Measurements from ENCODE around the gene OR8D2. TPM values are rescaled to one million over a fixed set of nuclear protein-coding genes. Genes with fewer than 3 reads are reported as not detected.

Gene OR8D2
- total and polyA plus RNA-seq, 2 of the 4 experiments (the other 2 are of a cell fraction) = not detected

GRCh38 chr11:124285610-124286344 is 34.2 kb downstream of the OR8D2 start:
- TF ChIP-seq POLR2A (IDR thresholded peaks at IDR 0.05; ENCODE audit: low read depth, low read length) (no peak), CEBPB (IDR thresholded peaks at IDR 0.05; ENCODE audit: low read depth, low read length) (peak; percentile 83), RFX5 (IDR thresholded peaks at IDR 0.05; ENCODE audit: low read depth, low read length) (no peak), MXI1 (IDR thresholded peaks at IDR 0.05; ENCODE audit: borderline replicate concordance, low read depth, low read length) (no peak), MAZ (IDR thresholded peaks at IDR 0.05; ENCODE audit: borderline replicate concordance, low read depth, low read length) (no peak)
- TF ChIP-seq, protein P1, sequence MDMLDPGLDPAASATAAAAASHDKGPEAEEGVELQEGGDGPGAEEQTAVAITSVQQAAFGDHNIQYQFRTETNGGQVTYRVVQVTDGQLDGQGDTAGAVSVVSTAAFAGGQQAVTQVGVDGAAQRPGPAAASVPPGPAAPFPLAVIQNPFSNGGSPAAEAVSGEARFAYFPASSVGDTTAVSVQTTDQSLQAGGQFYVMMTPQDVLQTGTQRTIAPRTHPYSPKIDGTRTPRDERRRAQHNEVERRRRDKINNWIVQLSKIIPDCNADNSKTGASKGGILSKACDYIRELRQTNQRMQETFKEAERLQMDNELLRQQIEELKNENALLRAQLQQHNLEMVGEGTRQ (IDR thresholded peaks at IDR 0.05; ENCODE audit: low read depth, low read length) = no peak
- ChIA-PET POLR2A (ENCODE audit: unreplicated experiment) (no interaction called here), CTCF (no interaction called here)
- H4K20me1 ChIP-seq (ENCODE audit: insufficient read depth, low read length) = no peaks in the 10 kb centered on the region
- intact Hi-C loops (cut with micrococcal nuclease) (loop anchor here (5.0 kb wide), 1 partner anchor 117 kb away; no protein-coding TSS in a partner anchor), in situ Hi-C loops (cut with MboI; ENCODE audit: low sequenced_read_pairs) (no loop called here), dilution Hi-C loops (cut with HindIII; ENCODE audit: low sequenced_read_pairs, unreplicated experiment) (no loop called here)
- H3K9ac ChIP-seq (ENCODE audit: low read depth, low read length) = no peak overlapping the region
- no peak overlapping the region for H2AK9ac ChIP-seq (replicated peaks; ENCODE audit: low read depth, low read length, poor library complexity)
- H3K27ac ChIP-seq (ENCODE audit: insufficient read depth, low read length) = no peak overlapping the region
- no peak overlapping the region for H4K91ac ChIP-seq (ENCODE audit: insufficient read depth, low read depth, low read length)
- H2BK120ac ChIP-seq (ENCODE audit: low read depth, low read length) = peak overlapping the region; percentile 17; the same call in 1 of the 2 replicates
- H3K56ac ChIP-seq (ENCODE audit: extremely low read depth, insufficient read depth, low read length) = no peak overlapping the region
- H3K9me3 ChIP-seq (ENCODE audit: control insufficient read depth, insufficient read depth, low read length) = peaks cover 2% of the 10 kb centered on the region; the same call in 1 of the 2 replicates
- H3K4me1 ChIP-seq (ENCODE audit: control insufficient read depth, insufficient read depth, low read length) = no peaks in the 10 kb centered on the region
- no peak overlapping the region for H2BK15ac ChIP-seq (ENCODE audit: low read depth, low read length)
- no TSS peak for BruUV-seq (replicated peaks)
- H2BK5ac ChIP-seq (ENCODE audit: low read depth, low read length, poor library complexity, severe bottlenecking) = peak overlapping the region; percentile 98
- no peak overlapping the region for H2AK5ac ChIP-seq (ENCODE audit: low read depth, low read length)
- no peak overlapping the region for H3K4ac ChIP-seq (ENCODE audit: low read depth, low read length)
- H3K9me1 ChIP-seq (ENCODE audit: insufficient read depth, low read length) = no peaks in the 10 kb centered on the region
- H4K8ac ChIP-seq (ENCODE audit: low read depth in 2 of 2, low read length in 2 of 2) = no peak overlapping the region
- no peak overlapping the region for H3K23ac ChIP-seq (ENCODE audit: low read depth, low read length)
- H2AFZ ChIP-seq (replicated peaks; ENCODE audit: low read length, poor library complexity) = no peak overlapping the region
- no peak overlapping the region for H3K4me3 ChIP-seq (ENCODE audit: insufficient read depth, low read depth, low read length)
- no peaks in the 10 kb centered on the region for H3K27me3 ChIP-seq (ENCODE audit: control insufficient read depth, insufficient read depth, low read length)
- H2BK20ac ChIP-seq (ENCODE audit: low read depth, low read length) = no peak overlapping the region
- H3K4me2 ChIP-seq (ENCODE audit: low read depth, low read length) = peak overlapping the region; percentile 8; the same call in 1 of the 2 replicates
- H3K14ac ChIP-seq (replicated peaks; ENCODE audit: low read depth, low read length) = no peak overlapping the region
- H3K18ac ChIP-seq (ENCODE audit: low read depth, low read length) = no peak overlapping the region
- DNase-seq = peak; percentile 75
- H3K79me1 ChIP-seq (ENCODE audit: low read depth in 1 of 2, low read length in 2 of 2) = no peaks in the 10 kb centered on the region
- WGBS, 2 experiments (ENCODE audit: extremely low coverage in 2 of 2, insufficient read length in 1 of 2) = 0% methylated on average over 1 of the region's 3 CpGs; no CpG with 5 or more reads in 1 of the 2 experiments
- no peak overlapping the region for H4K5ac ChIP-seq (ENCODE audit: low read depth, low read length)
- peak; percentile 94 for ATAC-seq (ENCODE audit: low read depth)
- H3K36me3 ChIP-seq (ENCODE audit: control insufficient read depth, insufficient read depth, low read length) = no peaks in the 10 kb centered on the region

All from IMR-90 (cell line).